Caco-2 (cell line): ENCODE data around the gene TMEM242. TPM values are rescaled to one million over a fixed set of nuclear protein-coding genes. Genes with fewer than 3 reads are reported as not detected.

Experiments used
- BruUV-seq: library from RNA; stranded (reverse); fragments of 400-500 nt; replicated peaks from 2 replicates; lab custom pipeline; 2021; lab: Mats Ljungman, UMichigan
- CTCF ChIA-PET: fragments of 300-600 bp; sonication (Branson Sonifier 250); formaldehyde crosslinking; loops from one replicate; lab custom pipeline; 2022; ENCODE audit warnings: antibody characterized with exemption; lab: Charles Lee
- POLR2A ChIA-PET: fragments of 300-600 bp; sonication (Branson Sonifier 250); formaldehyde crosslinking; loops from one replicate; lab custom pipeline; 2022; ENCODE audit warnings: antibody characterized with exemption; lab: Charles Lee
- DNase-seq, 2 experiments: peaks; one replicate each; pipeline versions ENCODE4 v3.0.0 to v3.0.0-alpha.2; 2020 to 2022
- H3K27me3 ChIP-seq: replicated peaks from 2 replicates; pipeline ENCODE4 v1.6.0; 2011; ENCODE audit warnings: low read length; ENCODE audit not compliant: control insufficient read depth, insufficient read depth
- H3K36me3 ChIP-seq: 2 replicates; pipeline ENCODE4 v1.5.1; 2011; ENCODE audit warnings: low read length; ENCODE audit not compliant: control insufficient read depth, insufficient read depth
- H3K4me1 ChIP-seq: fragments of 250-450 bp; sonication (Bioruptor Pico); 2 replicates; pipeline ENCODE4 v1.5.1; 2020; ENCODE audit warnings: mild to moderate bottlenecking
- H3K4me3 ChIP-seq: 2 replicates; pipeline ENCODE4 v1.5.1; 2011; ENCODE audit warnings: low read depth, mild to moderate bottlenecking, control low read depth, low read length
- H3K9me3 ChIP-seq: fragments of 250-450 bp; sonication (Bioruptor Pico); 2 replicates; pipeline ENCODE4 v1.5.1; 2020; ENCODE audit warnings: mild to moderate bottlenecking, moderate library complexity
- H3K27ac Mint-ChIP-seq: one replicate; pipeline ENCODE4 v1.8.0; 2022; ENCODE audit warnings: mixed read lengths; ENCODE audit not compliant: unreplicated experiment
- H3K27me3 Mint-ChIP-seq: one replicate; pipeline ENCODE4 v1.8.0; 2022; ENCODE audit warnings: mixed read lengths; ENCODE audit not compliant: insufficient read depth, unreplicated experiment
- H3K36me3 Mint-ChIP-seq: one replicate; pipeline ENCODE4 v1.8.0; 2022; ENCODE audit warnings: mild to moderate bottlenecking, mixed read lengths; ENCODE audit not compliant: insufficient read depth, unreplicated experiment
- H3K4me1 Mint-ChIP-seq: one replicate; pipeline ENCODE4 v1.8.0; 2022; ENCODE audit warnings: low read depth, mixed read lengths; ENCODE audit not compliant: unreplicated experiment
- H3K4me3 Mint-ChIP-seq: one replicate; pipeline ENCODE4 v1.8.0; 2022; ENCODE audit warnings: mild to moderate bottlenecking, moderate library complexity, mixed read lengths; ENCODE audit not compliant: unreplicated experiment
- H3K9me3 Mint-ChIP-seq: one replicate; pipeline ENCODE4 v1.8.0; 2022; ENCODE audit warnings: mixed read lengths; ENCODE audit not compliant: unreplicated experiment
- CTCF ChIP-seq, 2 experiments: fragments of 200-600 bp in 1 of 2; IDR thresholded peaks; 1 replicate in 1 of 2; 2 replicates in 1 of 2; pipeline versions ENCODE4 v1.5.1 to v1.8.0; 2011 to 2022; ENCODE audit warnings: antibody characterized with exemption in 1 of 2, control low read depth in 1 of 2, inconsistent platforms in 1 of 2, low read depth in 1 of 2, low read length in 1 of 2, mild to moderate bottlenecking in 1 of 2, moderate library complexity in 1 of 2; ENCODE audit not compliant: insufficient read depth in 1 of 2, severe bottlenecking in 1 of 2, unreplicated experiment in 1 of 2
- intact Hi-C: fragments of 100-400 bp; cut with micrococcal nuclease; formaldehyde crosslinking; loops from one replicate; pipeline ENCODE4 v1.10.0; 2022; ENCODE audit not compliant: unreplicated experiment
- total RNA-seq: library from RNA; stranded (reverse); gene quantifications from 2 replicates; pipeline ENCODE4 v1.2.3, GENCODE V29; 2022

TMEM242 gene
- total RNA-seq, 1 experiment from 2014 or later = 12.1 TPM

- no peaks in the 10 kb centered on the region for H3K9me3 ChIP-seq
- H3K9me3 Mint-ChIP-seq = no peaks in the 10 kb centered on the region
- DNase-seq = no peak
- no peaks in the 10 kb centered on the region for H3K4me1 Mint-ChIP-seq
- intact Hi-C loops = no loop called here
- H3K27me3 ChIP-seq = no peaks in the 10 kb centered on the region
- H3K4me1 ChIP-seq = no peaks in the 10 kb centered on the region; the same call in 1 of the 2 replicates
- no peak overlapping the region for H3K4me3 Mint-ChIP-seq
- ChIA-PET POLR2A (no interaction called here), CTCF (interaction anchor here (0.6 kb wide), 1 partner anchor 142 kb away, joined by 3 read pairs; no protein-coding TSS in a partner anchor)
- no peak overlapping the region for H3K27ac Mint-ChIP-seq
- no peak overlapping the region for H3K4me3 ChIP-seq
- TF ChIP-seq CTCF (IDR thresholded peaks at IDR 0.05; ENCODE audit: insufficient read depth in 1 of 2, low read depth in 1 of 2, low read length in 1 of 2, severe bottlenecking in 1 of 2, unreplicated experiment in 1 of 2) = no peak
- no peaks in the 10 kb centered on the region for H3K36me3 ChIP-seq
- peaks cover 2% of the 10 kb centered on the region for H3K27me3 Mint-ChIP-seq
- no peaks in the 10 kb centered on the region for H3K36me3 Mint-ChIP-seq
- BruUV-seq = no TSS peak
Measured at GRCh38 chr6:157255079-157255478, 68.2 kb downstream of the TMEM242 start.

- Histone ChIP-seq H3K36me3 (no peaks in the 10 kb centered on the region), H3K27me3 (no peaks in the 10 kb centered on the region), H3K4me3 (no peak overlapping the region), H3K4me1 (no peaks in the 10 kb centered on the region; the same call in 1 of the 2 replicates), H3K9me3 (no peaks in the 10 kb centered on the region)
- intact Hi-C loops = no loop called here
- no TSS peak for BruUV-seq
- Mint-ChIP-seq H3K4me3 (no peak overlapping the region), H3K4me1 (no peaks in the 10 kb centered on the region), H3K27ac (no peak overlapping the region), H3K27me3 (peaks cover 2% of the 10 kb centered on the region), H3K36me3 (no peaks in the 10 kb centered on the region), H3K9me3 (no peaks in the 10 kb centered on the region)
- ChIA-PET CTCF (interaction anchor here (0.6 kb wide), 1 partner anchor 142 kb away, joined by 3 read pairs; no protein-coding TSS in a partner anchor), POLR2A (no interaction called here)
- DNase-seq = no peak
- no peak for TF ChIP-seq CTCF (IDR thresholded peaks at IDR 0.05; ENCODE audit: insufficient read depth in 1 of 2, low read depth in 1 of 2, low read length in 1 of 2, severe bottlenecking in 1 of 2, unreplicated experiment in 1 of 2)
Measured at GRCh38 chr6:157254538-157254937, 68.8 kb downstream of the TMEM242 start.

- ChIA-PET CTCF (no interaction called here), POLR2A (no interaction called here)
- intact Hi-C loops = no loop called here
- Mint-ChIP-seq H3K4me3 (no peak overlapping the region), H3K36me3 (no peaks in the 10 kb centered on the region), H3K4me1 (no peaks in the 10 kb centered on the region), H3K27ac (no peak overlapping the region), H3K27me3 (peaks cover 2% of the 10 kb centered on the region), H3K9me3 (no peaks in the 10 kb centered on the region)
- Histone ChIP-seq H3K9me3 (no peaks in the 10 kb centered on the region), H3K4me1 (no peaks in the 10 kb centered on the region; the same call in 1 of the 2 replicates), H3K27me3 (no peaks in the 10 kb centered on the region), H3K4me3 (no peak overlapping the region), H3K36me3 (no peaks in the 10 kb centered on the region)
- no TSS peak for BruUV-seq
- no peak for DNase-seq
- TF ChIP-seq CTCF (IDR thresholded peaks at IDR 0.05; ENCODE audit: insufficient read depth in 1 of 2, low read depth in 1 of 2, low read length in 1 of 2, severe bottlenecking in 1 of 2, unreplicated experiment in 1 of 2) = no peak
Measured at GRCh38 chr6:157253699-157254098, 69.6 kb downstream of the TMEM242 start.
